ENCODE measurements around the gene USP54.
"Not testable (repeated sequence)": the region's sequence is repeated elsewhere in the genome, so short reads cannot be mapped to it uniquely, and the experiment has no call there.

USP54 gene, protein sequence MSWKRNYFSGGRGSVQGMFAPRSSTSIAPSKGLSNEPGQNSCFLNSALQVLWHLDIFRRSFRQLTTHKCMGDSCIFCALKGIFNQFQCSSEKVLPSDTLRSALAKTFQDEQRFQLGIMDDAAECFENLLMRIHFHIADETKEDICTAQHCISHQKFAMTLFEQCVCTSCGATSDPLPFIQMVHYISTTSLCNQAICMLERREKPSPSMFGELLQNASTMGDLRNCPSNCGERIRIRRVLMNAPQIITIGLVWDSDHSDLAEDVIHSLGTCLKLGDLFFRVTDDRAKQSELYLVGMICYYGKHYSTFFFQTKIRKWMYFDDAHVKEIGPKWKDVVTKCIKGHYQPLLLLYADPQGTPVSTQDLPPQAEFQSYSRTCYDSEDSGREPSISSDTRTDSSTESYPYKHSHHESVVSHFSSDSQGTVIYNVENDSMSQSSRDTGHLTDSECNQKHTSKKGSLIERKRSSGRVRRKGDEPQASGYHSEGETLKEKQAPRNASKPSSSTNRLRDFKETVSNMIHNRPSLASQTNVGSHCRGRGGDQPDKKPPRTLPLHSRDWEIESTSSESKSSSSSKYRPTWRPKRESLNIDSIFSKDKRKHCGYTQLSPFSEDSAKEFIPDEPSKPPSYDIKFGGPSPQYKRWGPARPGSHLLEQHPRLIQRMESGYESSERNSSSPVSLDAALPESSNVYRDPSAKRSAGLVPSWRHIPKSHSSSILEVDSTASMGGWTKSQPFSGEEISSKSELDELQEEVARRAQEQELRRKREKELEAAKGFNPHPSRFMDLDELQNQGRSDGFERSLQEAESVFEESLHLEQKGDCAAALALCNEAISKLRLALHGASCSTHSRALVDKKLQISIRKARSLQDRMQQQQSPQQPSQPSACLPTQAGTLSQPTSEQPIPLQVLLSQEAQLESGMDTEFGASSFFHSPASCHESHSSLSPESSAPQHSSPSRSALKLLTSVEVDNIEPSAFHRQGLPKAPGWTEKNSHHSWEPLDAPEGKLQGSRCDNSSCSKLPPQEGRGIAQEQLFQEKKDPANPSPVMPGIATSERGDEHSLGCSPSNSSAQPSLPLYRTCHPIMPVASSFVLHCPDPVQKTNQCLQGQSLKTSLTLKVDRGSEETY (N-terminal part only)
- total RNA-seq = 11.5 to 15.1 reads per million in 2 experiments

DNA sequence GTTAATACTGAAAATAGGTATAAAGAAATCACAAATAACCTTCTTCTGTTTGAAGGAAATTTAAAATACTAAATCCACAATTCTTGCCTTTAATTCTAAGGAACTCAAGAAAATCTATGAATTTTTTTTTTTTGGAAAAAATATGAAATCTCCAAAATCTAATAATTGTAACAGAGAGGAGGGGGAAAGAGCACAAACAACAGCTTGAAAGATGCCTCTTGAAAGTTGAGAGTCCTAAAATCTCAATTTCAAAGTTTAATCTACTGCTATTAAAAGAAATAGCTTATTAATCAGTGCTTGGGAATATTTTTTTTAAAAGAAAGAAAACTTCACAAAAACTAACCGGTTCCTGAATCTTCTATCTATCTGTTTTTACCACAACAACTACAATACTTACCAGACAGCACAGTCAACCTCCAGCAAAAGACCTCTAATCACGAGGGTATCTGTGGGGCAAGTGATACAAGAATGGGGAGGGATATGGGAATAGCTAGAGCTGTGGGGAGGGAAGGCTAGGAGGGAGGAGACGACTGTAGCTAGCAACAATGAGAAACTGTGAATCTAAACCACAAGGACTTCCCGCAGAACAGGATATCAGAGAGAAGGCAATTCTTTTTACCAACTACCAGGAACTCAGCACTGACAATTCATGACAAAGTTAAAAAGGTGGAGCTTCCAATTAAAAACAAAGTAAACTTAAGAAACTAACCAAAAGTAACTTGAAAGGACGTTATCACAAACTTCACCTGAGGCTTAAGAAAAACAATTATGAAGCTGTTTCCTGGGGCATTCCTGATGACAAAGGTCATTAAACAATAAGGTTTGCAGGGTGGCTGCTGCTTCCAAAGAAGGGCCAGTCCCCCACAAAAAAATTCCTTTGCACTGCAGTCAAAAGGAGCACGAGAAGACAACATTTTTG lies at the start of gene USP54:
Gene USP54, minus strand, starts transcription at position 462 of the 919 bp plus-strand sequence. CDS start 15,684 bp downstream, outside the sequence.
- no peak for DNase-seq (ENCODE audit: low read depth)

DNA sequence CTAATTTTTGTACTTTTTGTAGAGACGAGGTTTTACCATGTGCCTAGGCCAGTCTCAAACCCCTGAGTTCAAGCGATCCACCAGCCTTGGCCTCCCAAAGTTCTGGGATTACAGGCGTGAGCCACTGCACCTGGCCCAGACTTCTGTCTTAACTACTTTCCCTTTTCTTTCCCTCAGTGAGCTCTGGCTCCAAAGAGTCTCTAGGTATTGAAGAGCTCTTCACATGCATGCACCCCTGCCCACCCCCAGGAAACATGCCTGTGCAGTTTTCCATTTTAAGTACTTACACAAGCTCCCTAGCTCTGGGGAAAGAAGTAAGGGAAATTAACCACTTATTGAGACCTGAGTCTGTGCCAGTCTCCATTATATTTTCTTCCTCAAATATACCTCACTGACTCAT lies 48.1 kb upstream of the USP54 start:
- DNase-seq (ENCODE audit: low read depth) = no peak

DNA sequence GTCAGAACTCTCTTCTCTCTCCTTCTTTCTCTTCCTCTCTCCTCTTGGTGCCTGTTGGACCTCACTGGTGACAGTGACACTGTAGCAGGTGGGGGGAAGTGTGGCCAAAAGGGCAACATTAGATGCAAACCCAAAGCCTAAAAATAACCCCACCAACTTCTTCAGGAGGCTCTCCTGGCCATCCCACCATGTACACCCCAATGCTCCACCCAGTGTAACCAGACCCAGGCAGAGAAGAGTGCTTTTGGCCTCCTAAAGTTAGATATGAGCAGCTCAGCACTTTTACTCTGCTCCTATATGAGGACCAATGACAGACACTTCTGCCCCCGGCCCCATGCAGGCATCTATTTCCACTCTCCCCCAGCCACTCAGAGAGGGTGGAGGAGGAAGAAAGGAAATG lies 44.6 kb upstream of the USP54 start:
- DNase-seq (ENCODE audit: low read depth) = no peak

GRCh38 chr10:73634421-73634820 lies 43.3 kb upstream of the USP54 start:
- DNase-seq (ENCODE audit: low read depth) = no peak

DNA sequence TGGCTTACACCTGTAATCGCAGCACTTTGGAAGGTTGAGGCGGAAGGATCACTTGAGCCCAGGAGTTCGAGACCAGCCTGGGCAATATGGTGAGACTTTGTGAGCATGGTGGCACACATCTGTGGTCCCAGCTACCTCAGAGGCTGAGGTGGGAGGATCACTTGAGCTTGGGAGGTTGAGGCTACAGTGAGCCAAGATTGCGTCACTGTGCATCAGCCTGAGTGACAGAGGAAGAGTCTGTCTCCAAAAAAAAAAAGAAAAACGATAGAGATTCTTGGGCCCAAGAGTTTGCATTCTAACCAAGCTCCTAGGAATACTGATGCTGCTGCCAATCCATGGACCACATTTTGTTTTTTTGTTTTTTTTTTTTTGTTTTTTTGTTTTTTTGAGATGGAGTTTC lies 38.0 kb upstream of the USP54 start:
- DNase-seq (ENCODE audit: low read depth) = no peak

DNA sequence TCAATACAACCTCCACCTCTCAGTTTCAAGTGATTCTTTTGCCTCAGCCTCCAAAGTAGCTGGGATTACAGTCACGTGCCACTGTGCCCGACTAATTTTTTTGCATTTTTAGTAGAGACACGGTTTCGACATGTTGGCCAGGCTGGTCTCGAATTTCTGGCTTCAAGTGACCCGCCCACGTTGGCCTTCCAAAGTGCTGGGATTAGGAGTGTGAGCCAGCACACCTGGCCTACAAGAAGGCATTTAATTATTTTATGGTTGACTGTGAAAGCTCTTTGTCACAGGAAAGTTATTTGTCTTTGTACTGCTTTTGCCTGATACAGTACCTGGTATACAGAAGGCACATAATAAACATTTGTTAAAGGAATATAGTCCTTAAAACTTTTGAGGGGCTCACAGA lies 37.3 kb upstream of the USP54 start:
- DNase-seq (ENCODE audit: low read depth) = no peak

GRCh38 chr10:73627300-73627699 lies 36.2 kb upstream of the USP54 start:
- DNase-seq (ENCODE audit: low read depth) = no peak

DNA sequence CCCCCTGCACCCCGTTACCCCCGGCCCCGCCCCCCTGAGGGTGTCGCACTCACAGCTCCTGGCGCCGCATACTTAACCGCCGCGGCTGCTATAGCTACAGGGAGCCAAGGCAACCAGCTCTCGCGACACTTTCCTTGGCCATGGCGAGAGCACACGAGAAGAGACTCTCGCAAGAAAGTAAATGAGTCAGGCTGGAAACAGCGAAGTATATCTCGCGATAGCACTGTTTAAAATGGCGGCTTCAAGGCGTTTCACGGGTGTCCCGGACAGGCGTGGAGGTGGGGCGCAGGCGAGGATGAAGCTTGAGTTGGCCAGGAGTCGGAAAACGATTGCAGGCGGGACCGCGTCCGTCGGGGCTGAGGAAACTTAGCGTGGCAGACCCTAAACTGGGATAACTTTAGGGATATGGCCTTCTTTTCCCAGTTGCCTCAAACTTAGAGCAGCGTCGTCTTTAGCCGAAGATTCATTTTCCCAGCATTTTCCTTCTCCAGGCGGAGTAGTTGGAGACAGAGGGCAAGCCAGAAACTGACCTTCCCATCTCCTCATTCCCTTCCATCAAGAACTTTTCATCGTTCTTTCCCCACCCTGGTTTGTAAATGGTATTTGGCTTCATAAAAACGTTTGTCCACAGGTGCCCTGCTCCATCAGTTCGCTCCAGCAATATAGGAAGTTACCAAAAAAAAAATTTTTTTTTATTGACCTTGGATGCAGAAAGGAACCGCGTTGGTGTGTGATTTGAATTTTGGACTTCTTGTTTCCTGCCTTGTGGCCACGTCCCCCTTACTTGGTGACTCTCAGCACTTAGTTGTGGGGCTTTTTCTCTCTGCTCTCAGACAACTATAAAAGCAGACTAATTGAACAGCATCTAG lies 35.0 kb upstream of the USP54 start:
- DNase-seq (ENCODE audit: low read depth) = peak; percentile 93

DNA sequence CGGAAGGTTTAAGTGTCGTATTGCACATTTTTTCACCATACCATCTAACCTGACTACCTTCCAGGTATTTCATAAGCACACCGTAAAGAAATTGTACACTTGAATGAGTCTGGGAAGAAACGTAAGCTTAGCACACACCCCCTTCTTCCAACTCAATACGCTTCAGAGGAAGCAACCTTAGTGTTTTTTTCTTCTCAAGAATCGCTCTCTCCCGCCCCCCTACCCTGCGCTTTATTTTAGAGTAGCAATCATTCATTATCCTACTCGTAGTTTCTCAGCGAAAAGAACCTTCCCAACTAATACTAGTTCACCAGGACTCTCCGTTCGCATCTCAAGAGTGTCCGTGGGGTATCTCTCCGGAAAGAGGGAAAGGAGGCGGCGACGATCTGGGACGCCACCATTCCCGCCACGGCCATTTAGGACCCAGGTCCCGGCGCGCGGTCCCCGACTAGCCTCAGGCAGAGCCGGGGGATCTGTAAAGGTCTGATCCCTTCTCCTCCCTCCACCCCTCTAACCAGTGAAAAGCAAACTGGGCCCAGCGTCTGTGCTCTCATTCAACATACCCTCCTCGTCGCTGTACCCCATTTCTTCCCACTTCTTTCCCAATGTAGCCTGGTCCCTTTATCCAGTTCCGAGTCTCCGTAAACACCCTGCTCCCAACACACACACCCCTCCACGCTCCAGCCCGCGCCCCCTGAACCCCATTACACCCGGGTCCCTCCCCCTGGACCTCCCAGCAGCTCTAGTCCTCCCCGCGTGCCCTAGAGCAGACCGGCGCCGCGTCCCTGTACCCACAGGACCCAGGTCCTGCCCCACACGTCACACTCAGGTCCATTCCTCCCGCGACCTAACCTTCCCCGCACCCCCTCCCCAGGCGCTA lies 34.1 kb upstream of the USP54 start:
- DNase-seq (ENCODE audit: low read depth) = no peak

GRCh38 chr10:73623056-73623455 lies 31.9 kb upstream of the USP54 start:
- DNase-seq (ENCODE audit: low read depth) = no peak

GRCh38 chr10:73620974-73621373 lies 29.8 kb upstream of the USP54 start:
- DNase-seq (ENCODE audit: low read depth) = not testable (repeated sequence)

- not testable (repeated sequence) for DNase-seq (ENCODE audit: low read depth)
Observed at GRCh38 chr10:73617143-73617542, 26.0 kb upstream of the USP54 start.

- DNase-seq (ENCODE audit: low read depth) = no peak
Observed at GRCh38 chr10:73614720-73615119, 23.6 kb upstream of the USP54 start.

GRCh38 chr10:73609116-73609515 lies 18.0 kb upstream of the USP54 start:
- no peak for DNase-seq (ENCODE audit: low read depth)

GRCh38 chr10:73601486-73601921 lies 10.4 kb upstream of the USP54 start:
- DNase-seq (ENCODE audit: low read depth) = no peak

GRCh38 chr10:73597346-73597745 lies 6.2 kb upstream of the USP54 start:
- DNase-seq (ENCODE audit: low read depth) = no peak

GRCh38 chr10:73593812-73594211 lies 2.7 kb upstream of the USP54 start:
- DNase-seq (ENCODE audit: low read depth) = no peak

DNA sequence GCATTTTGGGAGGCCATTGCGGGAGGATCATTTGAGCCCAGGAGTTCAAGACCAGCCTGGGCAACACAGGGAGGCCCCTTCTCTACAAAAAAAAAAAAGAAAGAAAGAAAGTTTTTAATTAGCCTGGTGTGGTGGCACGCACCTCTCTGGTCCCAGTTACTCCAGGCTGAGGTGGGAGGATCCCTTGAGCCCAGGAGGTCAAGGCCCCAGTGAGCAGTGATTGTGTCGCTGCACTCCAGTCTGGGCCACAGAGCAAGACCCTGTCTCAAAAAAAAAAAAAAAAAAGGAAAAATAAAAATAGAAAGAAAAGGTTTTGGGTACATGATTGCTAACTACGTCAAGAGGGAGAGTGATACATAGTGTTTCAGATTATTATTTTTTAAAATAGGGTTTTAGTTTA lies 2.0 kb upstream of the USP54 start:
- no peak for DNase-seq (ENCODE audit: low read depth)
